ENCODE measurements around the gene HCN2. TPM values are rescaled to one million over a fixed set of nuclear protein-coding genes. Genes with fewer than 3 reads are reported as not detected.
A peak's percentile ranks its signal among the peaks of the same experiment; 100 is the strongest.
"Not testable (repeated sequence)": the region's sequence is repeated elsewhere in the genome, so short reads cannot be mapped to it uniquely, and the experiment has no call there.

Gene HCN2
- total RNA-seq, 2 experiments from 2014 or later = 0.06 to 1.0 TPM

- Histone ChIP-seq H3K4me3 (ENCODE audit: low read depth, low read length, poor library complexity, severe bottlenecking) (no peak overlapping the region), H3K27ac (ENCODE audit: low read depth, low read length, poor library complexity, severe bottlenecking) (no peak overlapping the region), H2AFZ (ENCODE audit: low read length) (no peak overlapping the region), H3K9me2 (ENCODE audit: insufficient read depth, low read length) (no peaks in the 10 kb centered on the region), H3K36me3 (ENCODE audit: insufficient read depth, low read length) (peaks cover 1% of the 10 kb centered on the region; the same call in 1 of the 2 replicates), H3K4me2 (ENCODE audit: low read length) (no peak overlapping the region), H3K4me1 (ENCODE audit: insufficient read depth, low read length, poor library complexity, severe bottlenecking) (peaks cover 5% of the 10 kb centered on the region), H4K20me1 (ENCODE audit: insufficient read depth, low read length) (no peaks in the 10 kb centered on the region), H3K9me3 (ENCODE audit: low read length) (no peaks in the 10 kb centered on the region), H3K79me2 (ENCODE audit: insufficient read depth, low read depth, low read length) (no peaks in the 10 kb centered on the region)
- no TSS peak for BruUV-seq (replicated peaks)
- intact Hi-C loops (cut with micrococcal nuclease; ENCODE audit: unreplicated experiment) = loop anchor here (2.0 kb wide), 2 partner anchors 28 to 56 kb away; partner anchors contain the start of gene POLRMT
- POLR2A ChIA-PET = interaction anchor here (0.6 to 0.7 kb wide), 2 partner anchors 233 to 344 kb away, joined by 3 to 6 read pairs; no protein-coding TSS in a partner anchor
- no peak for TF ChIP-seq EZH2phosphoT487 (IDR thresholded peaks at IDR 0.05; ENCODE audit: borderline replicate concordance, low read depth, low read length)
- TF ChIP-seq, protein P1, sequence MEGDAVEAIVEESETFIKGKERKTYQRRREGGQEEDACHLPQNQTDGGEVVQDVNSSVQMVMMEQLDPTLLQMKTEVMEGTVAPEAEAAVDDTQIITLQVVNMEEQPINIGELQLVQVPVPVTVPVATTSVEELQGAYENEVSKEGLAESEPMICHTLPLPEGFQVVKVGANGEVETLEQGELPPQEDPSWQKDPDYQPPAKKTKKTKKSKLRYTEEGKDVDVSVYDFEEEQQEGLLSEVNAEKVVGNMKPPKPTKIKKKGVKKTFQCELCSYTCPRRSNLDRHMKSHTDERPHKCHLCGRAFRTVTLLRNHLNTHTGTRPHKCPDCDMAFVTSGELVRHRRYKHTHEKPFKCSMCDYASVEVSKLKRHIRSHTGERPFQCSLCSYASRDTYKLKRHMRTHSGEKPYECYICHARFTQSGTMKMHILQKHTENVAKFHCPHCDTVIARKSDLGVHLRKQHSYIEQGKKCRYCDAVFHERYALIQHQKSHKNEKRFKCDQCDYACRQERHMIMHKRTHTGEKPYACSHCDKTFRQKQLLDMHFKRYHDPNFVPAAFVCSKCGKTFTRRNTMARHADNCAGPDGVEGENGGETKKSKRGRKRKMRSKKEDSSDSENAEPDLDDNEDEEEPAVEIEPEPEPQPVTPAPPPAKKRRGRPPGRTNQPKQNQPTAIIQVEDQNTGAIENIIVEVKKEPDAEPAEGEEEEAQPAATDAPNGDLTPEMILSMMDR (conservative IDR thresholded peaks at IDR 0.05; ENCODE audit: low read length) = no peak
- DNase-seq (ENCODE audit: low spot score) = peak; percentile 89
- CTCF ChIA-PET (ENCODE audit: unreplicated experiment) = interaction anchor here (0.5 to 0.6 kb wide), 2 partner anchors 273 to 278 kb away, joined by 3 to 4 read pairs; no protein-coding TSS in a partner anchor
Measured at GRCh38 chr19:604355-604754, 14.7 kb downstream of the HCN2 start.

DNA sequence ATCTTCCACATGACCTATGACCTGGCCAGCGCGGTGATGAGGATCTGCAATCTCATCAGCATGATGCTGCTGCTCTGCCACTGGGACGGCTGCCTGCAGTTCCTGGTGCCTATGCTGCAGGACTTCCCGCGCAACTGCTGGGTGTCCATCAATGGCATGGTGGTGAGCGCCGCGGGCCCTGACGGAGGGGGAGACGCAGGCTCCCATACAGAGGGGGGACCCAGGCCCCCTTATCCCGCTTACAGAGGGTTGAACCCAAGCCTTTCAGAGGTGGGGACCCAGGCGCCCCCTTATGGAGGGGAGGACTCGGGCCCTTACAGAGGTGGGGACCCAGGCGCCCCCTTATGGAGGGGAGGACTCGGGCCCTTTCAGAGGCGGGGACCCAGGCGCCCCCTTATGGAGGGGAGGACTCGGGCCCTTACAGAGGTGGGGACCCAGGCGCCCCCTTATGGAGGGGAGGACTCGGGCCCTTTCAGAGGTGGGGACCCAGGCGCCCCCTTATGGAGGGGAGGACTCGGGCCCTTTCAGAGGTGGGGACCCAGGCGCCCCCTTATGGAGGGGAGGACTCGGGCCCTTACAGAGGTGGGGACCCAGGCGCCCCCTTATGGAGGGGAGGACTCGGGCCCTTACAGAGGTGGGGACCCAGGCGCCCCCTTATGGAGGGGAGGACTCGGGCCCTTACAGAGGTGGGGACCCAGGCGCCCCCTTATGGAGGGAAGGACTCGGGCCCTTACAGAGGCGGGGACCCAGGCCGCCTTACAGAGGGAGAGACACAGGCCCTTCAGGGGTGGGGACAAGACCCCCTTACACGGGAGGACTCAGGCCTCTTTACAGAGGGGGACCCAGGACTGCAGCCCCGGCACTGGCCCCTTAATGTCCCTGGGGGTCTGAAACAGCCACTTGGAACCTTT lies 15.6 kb downstream of the HCN2 start:
- TF ChIP-seq, protein P1 (conservative IDR thresholded peaks at IDR 0.05; ENCODE audit: low read length) = peak; percentile 96
- H3K9me3 ChIP-seq (ENCODE audit: low read length); H3K36me3 ChIP-seq (ENCODE audit: insufficient read depth, low read length); POLR2A ChIA-PET; CTCF ChIA-PET (ENCODE audit: unreplicated experiment); BruUV-seq (replicated peaks); H3K9me2 ChIP-seq (ENCODE audit: insufficient read depth, low read length); H4K20me1 ChIP-seq (ENCODE audit: insufficient read depth, low read length); H3K79me2 ChIP-seq (ENCODE audit: insufficient read depth, low read depth, low read length): not testable (repeated sequence)
- Histone ChIP-seq H3K4me2 (ENCODE audit: low read length) (peak overlapping the region; percentile 46; the same call in 1 of the 2 replicates), H3K27ac (ENCODE audit: low read depth, low read length, poor library complexity, severe bottlenecking) (peak overlapping the region; percentile 71), H3K4me1 (ENCODE audit: insufficient read depth, low read length, poor library complexity, severe bottlenecking) (peaks cover 13% of the 10 kb centered on the region), H3K4me3 (ENCODE audit: low read depth, low read length, poor library complexity, severe bottlenecking) (peak overlapping the region; percentile 56), H2AFZ (ENCODE audit: low read length) (0 out of 2 replicates have a peak overlapping the region, but pooled peaks have one; percentile 33)
- DNase-seq (ENCODE audit: low spot score) = peak; percentile 80
- intact Hi-C loops (cut with micrococcal nuclease; ENCODE audit: unreplicated experiment) = loop anchor here (2.0 kb wide), 2 partner anchors 27 to 55 kb away; partner anchors contain the start of gene POLRMT

Data from OCI-LY7 (cell line).